HepG2 (cell line): Measurements from ENCODE around the gene TOR1A. TPM values are rescaled to one million over a fixed set of nuclear protein-coding genes. Genes with fewer than 3 reads are reported as not detected.

Experiments used
- CAMTA2 ChIP-seq: sonication (generic); formaldehyde crosslinking; IDR thresholded peaks from 2 replicates; pipeline ENCODE4 v1.4.0; 2020; ENCODE audit warnings: mild to moderate bottlenecking, missing genetic modification reagents, borderline replicate concordance
- DMAP1 ChIP-seq: IDR thresholded peaks from 2 replicates; pipeline ENCODE4 v1.6.1; 2016
- DPF2 ChIP-seq: sonication (generic); formaldehyde crosslinking; IDR thresholded peaks from 2 replicates; pipeline ENCODE4 v1.4.0; 2020; ENCODE audit warnings: mild to moderate bottlenecking, low read depth, missing genetic modification reagents, borderline replicate concordance
- HOXA9 ChIP-seq: sonication (generic); formaldehyde crosslinking; IDR thresholded peaks from 2 replicates; pipeline ENCODE4 v1.8.1; 2022; ENCODE audit warnings: missing genetic modification reagents, mild to moderate bottlenecking, moderate library complexity, borderline replicate concordance
- KMT2A ChIP-seq: sonication (generic); formaldehyde crosslinking; IDR thresholded peaks from 2 replicates; pipeline ENCODE4 v1.4.0; 2020; ENCODE audit warnings: missing genetic modification reagents
- NR2C2 ChIP-seq: sonication (generic); formaldehyde crosslinking; IDR thresholded peaks from 2 replicates; pipeline ENCODE4 v1.4.0; 2020; ENCODE audit warnings: missing genetic modification reagents, mild to moderate bottlenecking, moderate library complexity, borderline replicate concordance
- POGK ChIP-seq: sonication (generic); formaldehyde crosslinking; conservative IDR thresholded peaks from 2 replicates; pipeline ENCODE4 v1.8.0; 2022; ENCODE audit warnings: mild to moderate bottlenecking, moderate library complexity, missing genetic modification reagents
- PRPF4 ChIP-seq: fragments of 200-400 bp; formaldehyde crosslinking; IDR thresholded peaks from 2 replicates; pipeline ENCODE4 v1.6.1; 2016; ENCODE audit warnings: low read length, low read depth; ENCODE audit not compliant: poor library complexity, severe bottlenecking
- RERE ChIP-seq: IDR thresholded peaks from 2 replicates; pipeline ENCODE4 v1.6.1; 2016; ENCODE audit warnings: low read depth, missing genetic modification reagents, missing compliant biosample characterization
- SIN3A ChIP-seq: IDR thresholded peaks from 2 replicates; pipeline ENCODE4 v1.6.1; 2011; ENCODE audit warnings: low read depth, mild to moderate bottlenecking, control low read depth, low read length, borderline replicate concordance
- SP140L ChIP-seq: sonication (generic); formaldehyde crosslinking; IDR thresholded peaks from 2 replicates; pipeline ENCODE4 v1.4.0; 2020; ENCODE audit warnings: missing genetic modification reagents, borderline replicate concordance
- SPEN ChIP-seq: sonication (generic); formaldehyde crosslinking; IDR thresholded peaks from 2 replicates; pipeline ENCODE4 v1.5.1; 2020; ENCODE audit warnings: low read depth, mild to moderate bottlenecking, missing genetic modification reagents
- THRA ChIP-seq: sonication (generic); formaldehyde crosslinking; IDR thresholded peaks from 2 replicates; pipeline ENCODE4 v1.4.0; 2020; ENCODE audit warnings: missing genetic modification reagents, borderline replicate concordance
- WIZ ChIP-seq: sonication (generic); formaldehyde crosslinking; IDR thresholded peaks from 2 replicates; pipeline ENCODE4 v1.5.1; 2020; ENCODE audit warnings: mild to moderate bottlenecking, missing genetic modification reagents
- ZFP41 ChIP-seq: sonication (generic); formaldehyde crosslinking; IDR thresholded peaks from 2 replicates; pipeline ENCODE4 v1.4.0; 2020; ENCODE audit warnings: mild to moderate bottlenecking, missing genetic modification reagents, borderline replicate concordance
- ZMYM4 ChIP-seq: sonication (generic); formaldehyde crosslinking; IDR thresholded peaks from 2 replicates; pipeline ENCODE4 v1.8.1; 2023; ENCODE audit warnings: mild to moderate bottlenecking, missing genetic modification reagents
- ZNF333 ChIP-seq: sonication (generic); formaldehyde crosslinking; IDR thresholded peaks from 2 replicates; pipeline ENCODE4 v1.4.0; 2020; ENCODE audit warnings: mild to moderate bottlenecking, missing genetic modification reagents, borderline replicate concordance
- ZNF563 ChIP-seq: sonication (generic); formaldehyde crosslinking; IDR thresholded peaks from 2 replicates; pipeline ENCODE4 v1.8.0; 2022; ENCODE audit warnings: mild to moderate bottlenecking, moderate library complexity, missing genetic modification reagents
- ZNF713 ChIP-seq: sonication (generic); formaldehyde crosslinking; IDR thresholded peaks from 2 replicates; pipeline ENCODE4 v1.4.0; 2020; ENCODE audit warnings: mild to moderate bottlenecking, missing genetic modification reagents
- ZNF747 ChIP-seq: sonication (generic); formaldehyde crosslinking; IDR thresholded peaks from 2 replicates; pipeline ENCODE4 v1.8.1; 2023; ENCODE audit warnings: missing genetic modification reagents, mild to moderate bottlenecking, borderline replicate concordance
- polyA plus RNA-seq, 8 experiments: library from polyadenylated mRNA; depleted of rRNA in 3 of 8; stranded (reverse) in 7 of 8; unstranded in 1 of 8; fragments of >200 nt; fragmentation: Illumina TruSeq in 4 of 8; extraction: Trizol in 4 of 8; gene quantifications; 2 replicates each; pipeline versions ENCODE4 v1.2.1 to v1.2.3, GENCODE V29; 2011 to 2016; ENCODE audit warnings: low read depth in 4 of 8, missing spikeins in 1 of 8, mixed read lengths in 1 of 8; ENCODE audit not compliant: insufficient read depth in 1 of 8
- total RNA-seq, 5 experiments: library from RNA; depleted of rRNA; stranded (reverse); fragments of >200 nt; fragmentation: Illumina TruSeq; extraction: Trizol; gene quantifications; 2 replicates each; pipeline ENCODE4 v1.2.3, GENCODE V29; 2016; ENCODE audit warnings: low read depth in 1 of 5

The TOR1A gene
- total and polyA plus RNA-seq, 2 of the 13 experiments (the other 11 are each of a cell fraction or from before 2014, with no cell fraction given): 31.6 to 41.4 TPM

GRCh38 chr9:129802833-129803675 is 20.9 kb downstream of the TOR1A start, which contains the start of gene TOR1B (continued):
- TF ChIP-seq HOXA9 (CRISPR knock-in tag): no peak
- peak; percentile 46 for TF ChIP-seq ZMYM4
- TF ChIP-seq WIZ (CRISPR knock-in tag): 0 out of 2 replicates have a peak, but pooled peaks have one; percentile 32
- no peak for TF ChIP-seq POGK (CRISPR knock-in tag)
- peak; percentile 77; the same call in 1 of the 2 replicates for TF ChIP-seq ZNF563
- TF ChIP-seq SIN3A: peak; percentile 76; the same call in 1 of the 2 replicates
- TF ChIP-seq DPF2: no peak
- TF ChIP-seq ZNF713: no peak
- peak; percentile 73 for TF ChIP-seq SPEN (CRISPR knock-in tag)
- 0 out of 2 replicates have a peak, but pooled peaks have one; percentile 17 for TF ChIP-seq THRA (CRISPR knock-in tag)
- peak; percentile 62; the same call in 1 of the 2 replicates for TF ChIP-seq NR2C2 (CRISPR knock-in tag)
- TF ChIP-seq ZNF747 (CRISPR knock-in tag): peak; percentile 34; the same call in 1 of the 2 replicates
- no peak for TF ChIP-seq RERE (CRISPR knock-in tag)
- TF ChIP-seq ZNF333 (CRISPR knock-in tag): no peak
- no peak for TF ChIP-seq SP140L (CRISPR knock-in tag)
- TF ChIP-seq CAMTA2 (CRISPR knock-in tag): no peak
- TF ChIP-seq KMT2A (CRISPR knock-in tag): peak; percentile 81; the same call in 1 of the 2 replicates
- no peak for TF ChIP-seq PRPF4
- TF ChIP-seq DMAP1: peak; percentile 54
- no peak for TF ChIP-seq ZFP41 (CRISPR knock-in tag)
